SK-N-MC (cell line): ENCODE results near the gene ADAMTS7.

Experiments used
- EZH2 ChIP-seq: fragments of 200-600 bp; sonication (generic); IDR thresholded peaks from one replicate; pipeline ENCODE4 v1.6.1; 2017; ENCODE audit warnings: antibody characterized with exemption
- POLR2AphosphoS5 ChIP-seq: IDR thresholded peaks from 2 replicates; pipeline ENCODE4 v1.6.1; 2012; ENCODE audit warnings: mild to moderate bottlenecking, low read depth, low read length, borderline replicate concordance

DNA sequence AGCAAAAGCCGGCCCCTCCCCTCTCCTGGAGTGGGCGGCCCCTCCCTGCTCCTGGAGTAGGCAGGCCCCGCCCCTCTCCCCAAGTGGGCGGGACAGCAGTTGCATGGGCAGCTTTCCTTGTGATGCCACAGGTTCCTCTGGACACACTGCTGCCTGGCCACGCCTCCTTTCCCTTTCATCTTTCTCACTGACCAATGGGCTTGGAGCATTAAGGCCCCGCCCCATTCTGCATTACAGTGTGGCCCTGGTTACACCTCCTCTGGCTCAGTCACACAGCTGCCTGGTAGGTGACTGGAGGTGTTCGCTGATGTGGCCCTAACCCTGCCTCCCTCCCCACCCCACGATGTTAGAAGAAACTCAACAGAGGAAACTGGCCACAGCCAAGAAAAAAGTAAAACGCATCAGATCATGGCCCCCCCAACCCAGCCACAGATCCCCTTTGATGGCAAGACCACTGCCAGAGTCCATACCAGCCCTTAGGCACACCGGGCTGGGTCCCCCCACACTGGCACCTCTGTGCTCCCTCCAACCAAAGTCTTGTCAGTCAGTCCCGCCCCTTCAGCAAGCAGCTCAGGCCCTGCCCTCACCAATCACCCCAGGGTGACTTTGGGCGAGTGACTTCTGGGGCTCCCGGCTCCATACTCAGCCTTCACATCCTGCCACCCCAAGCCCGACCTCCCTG, 84.3 kb downstream of the ADAMTS7 start:
- TF ChIP-seq POLR2AphosphoS5 (no peak), EZH2 (no peak)
